HCT116 (cell line): ENCODE data around the gene ZBTB21. TPM values are rescaled to one million over a fixed set of nuclear protein-coding genes. Genes with fewer than 3 reads are reported as not detected.

Experiments
- ATAC-seq: fragments of 200-7000 bp; cut with Tn5 transposase; 2 replicates; pipeline ENCODE4 v1.9.1; 2020; ENCODE audit warnings: mild to moderate bottlenecking, moderate library complexity
- BruUV-seq: library from RNA; stranded (reverse); fragments of 400-500 nt; replicated peaks from 2 replicates; lab custom pipeline; 2021; lab: Mats Ljungman, UMichigan
- CTCF ChIA-PET: fragments of 300-600 bp; sonication (Branson Sonifier 250); formaldehyde crosslinking; loops from one replicate; lab custom pipeline; 2021; ENCODE audit warnings: antibody characterized with exemption; lab: Charles Lee
- POLR2A ChIA-PET: fragments of 300-600, 350-600 bp; sonication (Branson Sonifier 250); formaldehyde crosslinking; loops from one replicate; lab custom pipeline; 2021; ENCODE audit warnings: antibody characterized with exemption; lab: Charles Lee
- RAD21 ChIA-PET, 2 experiments: fragments of 300-600 bp; sonication (Branson Sonifier 250); formaldehyde crosslinking; loops; one replicate each; lab custom pipeline; 2023; ENCODE audit warnings: low total read pairs in 2 of 2; ENCODE audit not compliant: uncharacterized antibody in 2 of 2, unreplicated experiment in 2 of 2, low non-redundant PET in 1 of 2; lab: Charles Lee
- DNase-seq: peaks from one replicate; pipeline ENCODE4 v3.0.0-alpha.2; 2010; ENCODE audit warnings: low read depth, low spot score
- H2AFZ ChIP-seq: fragments of 200-600 bp; shearing (Covaris generic), sonication (generic); 2 replicates; pipeline ENCODE4 v1.6.1; 2017; ENCODE audit warnings: low read depth, mixed run types, mixed read lengths, antibody characterized with exemption, low read length; ENCODE audit not compliant: poor library complexity, severe bottlenecking
- H3K27ac ChIP-seq: 2 replicates; pipeline ENCODE4 v1.5.1; 2012; ENCODE audit warnings: low read depth, low read length
- H3K27me3 ChIP-seq: fragments of 200-600 bp; sonication (generic); 2 replicates; pipeline ENCODE4 v1.6.1; 2016; ENCODE audit warnings: mixed run types, low read length, mixed read lengths; ENCODE audit not compliant: insufficient read depth
- H3K36me3 ChIP-seq, 2 experiments: fragments of 200-500 bp in 1 of 2; fragments of 200-600 bp in 1 of 2; sonication (Bioruptor generic) in 1 of 2; sonication (generic) in 1 of 2; 2 replicates each; pipeline versions ENCODE4 v1.5.1 to v1.6.1; 2014 to 2016; ENCODE audit warnings: low read length in 2 of 2, inconsistent platforms in 1 of 2, mixed read lengths in 1 of 2, mixed run types in 1 of 2; ENCODE audit not compliant: insufficient read depth in 2 of 2, control insufficient read depth in 1 of 2
- H3K4me1 ChIP-seq, 2 experiments: fragments of 200-600 bp in 1 of 2; sonication (generic) in 1 of 2; 2 replicates each; pipeline versions ENCODE4 v1.5.1 to v1.6.1; 2012 to 2017; ENCODE audit warnings: low read length in 2 of 2, inconsistent platforms in 1 of 2, mild to moderate bottlenecking in 1 of 2, mixed read lengths in 1 of 2, mixed run types in 1 of 2, moderate library complexity in 1 of 2; ENCODE audit not compliant: insufficient read depth in 2 of 2, control insufficient read depth in 1 of 2
- H3K4me2 ChIP-seq: fragments of 200-600 bp; sonication (generic); 2 replicates; pipeline ENCODE4 v1.6.1; 2017; ENCODE audit warnings: mixed run types, low read length, mixed read lengths
- H3K4me3 ChIP-seq, 2 experiments: fragments of 200-600 bp in 1 of 2; sonication (generic) in 1 of 2; replicated peaks in 1 of 2; 2 replicates each; pipeline ENCODE4 v1.5.1; 2011 to 2016; ENCODE audit warnings: low read length in 2 of 2, control low read depth in 1 of 2, low read depth in 1 of 2, mild to moderate bottlenecking in 1 of 2, mixed read lengths in 1 of 2, mixed run types in 1 of 2
- H3K79me2 ChIP-seq: fragments of 200-600 bp; sonication (generic); 2 replicates; pipeline ENCODE4 v1.6.1; 2017; ENCODE audit warnings: mild to moderate bottlenecking, mixed run types, low read length, moderate library complexity, mixed read lengths; ENCODE audit not compliant: insufficient read depth
- H3K9ac ChIP-seq: fragments of 200-600 bp; sonication (generic); 2 replicates; pipeline ENCODE4 v1.6.1; 2016; ENCODE audit warnings: low read length, mixed read lengths
- H3K9me2 ChIP-seq: fragments of 200-600 bp; sonication (generic), shearing (Covaris generic); 2 replicates; pipeline ENCODE4 v1.6.1; 2017; ENCODE audit warnings: mixed run types, mild to moderate bottlenecking, moderate library complexity; ENCODE audit not compliant: insufficient read depth
- H3K9me3 ChIP-seq, 2 experiments: fragments of 200-500 bp in 1 of 2; fragments of 200-600 bp in 1 of 2; sonication (Bioruptor generic) in 1 of 2; sonication (generic) in 1 of 2; 2 replicates each; pipeline ENCODE4 v1.6.1; 2014 to 2017; ENCODE audit warnings: low read length in 2 of 2, mixed read lengths in 2 of 2, inconsistent platforms in 1 of 2, low read depth in 1 of 2, mild to moderate bottlenecking in 1 of 2, mixed run types in 1 of 2, moderate library complexity in 1 of 2; ENCODE audit not compliant: control insufficient read depth in 1 of 2, insufficient read depth in 1 of 2
- H4K20me1 ChIP-seq: fragments of 200-600 bp; sonication (generic), shearing (Covaris generic); 2 replicates; pipeline ENCODE4 v1.6.1; 2017; ENCODE audit warnings: mixed run types, mild to moderate bottlenecking, moderate library complexity; ENCODE audit not compliant: insufficient read depth
- ATF3 ChIP-seq: IDR thresholded peaks from 2 replicates; pipeline ENCODE4 v1.6.1; 2012
- CBX3 ChIP-seq: IDR thresholded peaks from 2 replicates; pipeline ENCODE4 v1.6.1; 2012; ENCODE audit warnings: low read depth
- CEBPB ChIP-seq: IDR thresholded peaks from 2 replicates; pipeline ENCODE4 v1.6.1; 2012; ENCODE audit warnings: low read depth
- POLR2A ChIP-seq: IDR thresholded peaks from 2 replicates; pipeline ENCODE4 v1.7.0; 2011; ENCODE audit warnings: borderline replicate concordance; ENCODE audit not compliant: insufficient read depth, insufficient read length; ENCODE audit errors: extremely low read depth
- SRF ChIP-seq: IDR thresholded peaks from 2 replicates; pipeline ENCODE4 v1.6.1; 2012; ENCODE audit warnings: low read depth
- YY1 ChIP-seq: IDR thresholded peaks from 2 replicates; pipeline ENCODE4 v1.6.1; 2011; ENCODE audit warnings: low read length, low read depth, moderate library complexity, mild to moderate bottlenecking; ENCODE audit not compliant: insufficient replicate concordance; ENCODE audit errors: extremely low read depth
- intact Hi-C: fragments of 100-400 bp; cut with micrococcal nuclease; formaldehyde crosslinking; loops from 2 replicates; pipeline ENCODE4 v1.10.0; 2022
- total RNA-seq: library from RNA; stranded (reverse); gene quantifications from one replicate; pipeline ENCODE4 v1.2.1, GENCODE V29; 2021; ENCODE audit not compliant: unreplicated experiment
- TF ChIP-seq, protein P1 (sequence below), 3 experiments: fragments of 200-600 bp in 1 of 3; sonication (generic) in 1 of 3; IDR thresholded peaks in 2 of 3; conservative IDR thresholded peaks in 1 of 3; 2 replicates each; pipeline ENCODE4 v1.5.1; 2012 to 2017; ENCODE audit warnings: low read depth in 2 of 3, low read length in 2 of 3, antibody characterized with exemption in 1 of 3, borderline replicate concordance in 1 of 3, control low read depth in 1 of 3, mild to moderate bottlenecking in 1 of 3, mixed read lengths in 1 of 3, mixed run types in 1 of 3, moderate library complexity in 1 of 3; ENCODE audit not compliant: insufficient read depth in 1 of 3

ZBTB21 gene
- total RNA-seq, 1 experiment from 2014 or later: 28.7 TPM

GRCh38 chr21:42051788-42052187, 41.6 kb upstream of the ZBTB21 start:
- Histone ChIP-seq H3K27ac (no peak overlapping the region), H3K4me2 (no peak overlapping the region), H3K36me3 (no peaks in the 10 kb centered on the region), H3K9ac (no peak overlapping the region), H3K4me1 (no peaks in the 10 kb centered on the region; a peak in 1 of 4 replicates), H3K27me3 (peaks cover 2% of the 10 kb centered on the region; the same call in 1 of the 2 replicates), H3K79me2 (no peaks in the 10 kb centered on the region), H2AFZ (no peak overlapping the region), H4K20me1 (no peaks in the 10 kb centered on the region), H3K4me3 (no peak overlapping the region), H3K9me3 (no peaks in the 10 kb centered on the region), H3K9me2 (no peaks in the 10 kb centered on the region)
- BruUV-seq: no TSS peak
- intact Hi-C loops: no loop called here
- ATAC-seq (no peak), DNase-seq (no peak)
- ChIA-PET RAD21 (no interaction called here), POLR2A (no interaction called here), CTCF (no interaction called here)
- TF ChIP-seq, protein P1, sequence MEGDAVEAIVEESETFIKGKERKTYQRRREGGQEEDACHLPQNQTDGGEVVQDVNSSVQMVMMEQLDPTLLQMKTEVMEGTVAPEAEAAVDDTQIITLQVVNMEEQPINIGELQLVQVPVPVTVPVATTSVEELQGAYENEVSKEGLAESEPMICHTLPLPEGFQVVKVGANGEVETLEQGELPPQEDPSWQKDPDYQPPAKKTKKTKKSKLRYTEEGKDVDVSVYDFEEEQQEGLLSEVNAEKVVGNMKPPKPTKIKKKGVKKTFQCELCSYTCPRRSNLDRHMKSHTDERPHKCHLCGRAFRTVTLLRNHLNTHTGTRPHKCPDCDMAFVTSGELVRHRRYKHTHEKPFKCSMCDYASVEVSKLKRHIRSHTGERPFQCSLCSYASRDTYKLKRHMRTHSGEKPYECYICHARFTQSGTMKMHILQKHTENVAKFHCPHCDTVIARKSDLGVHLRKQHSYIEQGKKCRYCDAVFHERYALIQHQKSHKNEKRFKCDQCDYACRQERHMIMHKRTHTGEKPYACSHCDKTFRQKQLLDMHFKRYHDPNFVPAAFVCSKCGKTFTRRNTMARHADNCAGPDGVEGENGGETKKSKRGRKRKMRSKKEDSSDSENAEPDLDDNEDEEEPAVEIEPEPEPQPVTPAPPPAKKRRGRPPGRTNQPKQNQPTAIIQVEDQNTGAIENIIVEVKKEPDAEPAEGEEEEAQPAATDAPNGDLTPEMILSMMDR (IDR thresholded peaks at IDR 0.05 in 2 of 3, conservative IDR thresholded peaks at IDR 0.05 in 1 of 3; ENCODE audit: borderline replicate concordance in 1 of 3, insufficient read depth in 1 of 3, low read depth in 2 of 3, low read length in 2 of 3): no peak
- TF ChIP-seq YY1 (no peak), SRF (no peak), ATF3 (no peak), CEBPB (no peak), CBX3 (no peak), POLR2A (no peak)
